ENCODE measurements around the gene MSL3B.
"Not testable (repeated sequence)": the region's sequence is repeated elsewhere in the genome, so short reads cannot be mapped to it uniquely, and the experiment has no call there.

DNA sequence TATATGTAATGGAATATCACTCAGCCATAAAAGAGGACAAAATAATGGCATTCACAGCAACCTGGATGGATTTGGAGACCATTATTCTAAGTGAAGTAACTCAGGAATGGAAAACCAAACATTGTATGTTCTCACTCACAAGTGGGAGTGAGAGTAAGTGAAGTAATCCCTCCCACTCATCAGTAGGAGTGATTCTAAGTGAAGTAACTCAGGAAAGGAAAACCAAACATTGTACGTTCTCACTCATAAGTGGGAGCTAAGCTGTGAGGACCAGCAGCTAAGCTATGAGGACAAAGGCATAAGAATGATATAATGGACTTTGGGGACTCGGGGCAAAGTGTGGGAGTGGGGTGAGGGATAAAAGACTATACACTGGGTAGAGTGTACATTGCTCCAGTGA, 28.1 kb upstream of the MSL3B start:
- TF ChIP-seq, protein P1, sequence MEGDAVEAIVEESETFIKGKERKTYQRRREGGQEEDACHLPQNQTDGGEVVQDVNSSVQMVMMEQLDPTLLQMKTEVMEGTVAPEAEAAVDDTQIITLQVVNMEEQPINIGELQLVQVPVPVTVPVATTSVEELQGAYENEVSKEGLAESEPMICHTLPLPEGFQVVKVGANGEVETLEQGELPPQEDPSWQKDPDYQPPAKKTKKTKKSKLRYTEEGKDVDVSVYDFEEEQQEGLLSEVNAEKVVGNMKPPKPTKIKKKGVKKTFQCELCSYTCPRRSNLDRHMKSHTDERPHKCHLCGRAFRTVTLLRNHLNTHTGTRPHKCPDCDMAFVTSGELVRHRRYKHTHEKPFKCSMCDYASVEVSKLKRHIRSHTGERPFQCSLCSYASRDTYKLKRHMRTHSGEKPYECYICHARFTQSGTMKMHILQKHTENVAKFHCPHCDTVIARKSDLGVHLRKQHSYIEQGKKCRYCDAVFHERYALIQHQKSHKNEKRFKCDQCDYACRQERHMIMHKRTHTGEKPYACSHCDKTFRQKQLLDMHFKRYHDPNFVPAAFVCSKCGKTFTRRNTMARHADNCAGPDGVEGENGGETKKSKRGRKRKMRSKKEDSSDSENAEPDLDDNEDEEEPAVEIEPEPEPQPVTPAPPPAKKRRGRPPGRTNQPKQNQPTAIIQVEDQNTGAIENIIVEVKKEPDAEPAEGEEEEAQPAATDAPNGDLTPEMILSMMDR (IDR thresholded peaks at IDR 0.05; ENCODE audit: low read depth, low read length) = not testable (repeated sequence)
- TF ChIP-seq POLR2A (IDR thresholded peaks at IDR 0.05; ENCODE audit: extremely low read depth, insufficient read length); MYC (IDR thresholded peaks at IDR 0.05; ENCODE audit: low read depth, low read length): not testable (repeated sequence)
- TF ChIP-seq, protein P2, sequence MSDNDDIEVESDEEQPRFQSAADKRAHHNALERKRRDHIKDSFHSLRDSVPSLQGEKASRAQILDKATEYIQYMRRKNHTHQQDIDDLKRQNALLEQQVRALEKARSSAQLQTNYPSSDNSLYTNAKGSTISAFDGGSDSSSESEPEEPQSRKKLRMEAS (IDR thresholded peaks at IDR 0.05; ENCODE audit: low read depth, low read length) = not testable (repeated sequence)
